Right lobe of liver (tissue), 6 donors: ENCODE data around the gene ARRDC4. TPM values are rescaled to one million over a fixed set of nuclear protein-coding genes. Genes with fewer than 3 reads are reported as not detected.

ENCODE experiments used
- ATAC-seq, 4 donors: fragments of 200-7000 bp; cut with Tn5 transposase; one replicate each; pipeline ENCODE4 v1.9.1; 2020; ENCODE audit warnings: mild to moderate bottlenecking in 4 of 4, moderate library complexity in 4 of 4
- DNase-seq, 3 donors: peaks; one replicate each; pipeline ENCODE4 v3.0.0-alpha.2; 2020
- H3K27ac ChIP-seq, 3 donors: fragments of 200-600 bp; one replicate each; pipeline ENCODE4 v1.8.0; 2022
- H3K27me3 ChIP-seq, 2 donors: fragments of 200-600 bp; one replicate each; pipeline ENCODE4 v1.8.0; 2022
- H3K36me3 ChIP-seq, 4 donors: fragments of 200-600 bp; sonication (generic) in 1 of 4; one replicate each; pipeline versions ENCODE4 v1.5.1 to v1.8.0; 2017 to 2022; ENCODE audit warnings: control low read depth in 1 of 4
- H3K4me1 ChIP-seq, 4 donors: fragments of 200-600 bp; sonication (generic) in 1 of 4; one replicate each; pipeline versions ENCODE4 v1.5.1 to v1.8.0; 2017 to 2022; ENCODE audit warnings: control low read depth in 1 of 4
- H3K4me3 ChIP-seq, 3 donors: fragments of 200-600 bp; one replicate each; pipeline ENCODE4 v1.8.0; 2022
- H3K9me3 ChIP-seq, 4 donors: fragments of 200-600 bp; sonication (generic) in 1 of 4; one replicate each; pipeline versions ENCODE4 v1.5.1 to v1.8.0; 2017 to 2022; ENCODE audit warnings: control low read depth in 1 of 4
- CTCF ChIP-seq, 4 donors: fragments of 200-600 bp in 3 of 4; fragments of 450-650 bp in 1 of 4; IDR thresholded peaks; one replicate each; pipeline versions ENCODE4 v1.5.1 to v1.8.0; 2016 to 2022; ENCODE audit warnings: antibody characterized with exemption in 4 of 4, mild to moderate bottlenecking in 2 of 4
- POLR2A ChIP-seq: fragments of 450-650 bp; IDR thresholded peaks from one replicate; pipeline ENCODE4 v1.6.1; 2017; ENCODE audit warnings: antibody characterized with exemption, mild to moderate bottlenecking
- WGBS: methylation state at CpG from one replicate; pipeline ENCODE4 v1.1.6; 2018; ENCODE audit warnings: low coverage, low lambda C conversion rate; ENCODE audit not compliant: insufficient coverage; ENCODE audit errors: missing lambda C conversion rate; 5-methylcytosine and 5-hydroxymethylcytosine counted together
- intact Hi-C, 2 donors: fragments of 100-400 bp; cut with DNase I; formaldehyde crosslinking; loops; one replicate each; pipeline versions ENCODE4 v1.11.2 to v1.14.1; 2022
- total RNA-seq, 6 experiments: library from RNA; depleted of rRNA in 2 of 6; stranded (reverse); fragments of >200 nt in 2 of 6; fragmentation: NEBNext Ultra II Directional in 3 of 6; extraction: Animal tissue kit (Norgen Biotek cat#: 25700) in 3 of 6; gene quantifications; one replicate each; pipeline versions ENCODE4 v1.1.0 to v1.2.4, GENCODE V29; 2016 to 2023
- donor health status: DM: no; HTN: yes; CAD: no.
- donor health status: DM: no; HTN: no; CAD: no.
- donor health status: DM: no; HTN: no; CAD: no.
- donor health status: DM: no; HTN: yes; CAD: no.
- donor health status: DM: no; HTN: yes; CAD: no.

The ARRDC4 gene
- total RNA-seq, 6 experiments from 2014 or later: 5.0 to 17.4 (median 12.7) TPM

DNA sequence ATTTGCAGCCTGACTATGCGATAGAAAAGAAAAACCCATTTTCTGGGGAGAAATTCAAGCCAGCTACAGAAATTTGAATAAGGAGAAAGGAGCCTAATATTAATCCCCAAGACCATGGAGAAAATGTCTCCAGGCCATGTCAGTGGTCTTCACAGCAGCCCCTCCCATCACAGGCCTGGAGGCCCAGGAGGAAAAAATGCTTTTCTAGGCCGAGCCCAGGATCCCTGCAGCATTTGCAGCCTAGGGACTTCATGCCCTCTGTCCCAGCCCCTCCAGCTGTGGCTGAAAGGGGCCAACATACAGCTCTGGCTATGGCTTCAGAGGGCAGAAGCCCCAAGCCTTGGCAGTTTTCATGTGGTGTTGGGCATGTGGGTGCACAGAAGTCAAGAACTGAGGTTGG, 26.3 kb downstream of the ARRDC4 start:
- H3K27me3 ChIP-seq: no peaks in the 10 kb centered on the region
- no peaks in the 10 kb centered on the region for H3K9me3 ChIP-seq
- H3K4me3 ChIP-seq: no peak overlapping the region
- H3K4me1 ChIP-seq: peaks cover 0 to 15% (median 7%) of the 10 kb centered on the region in 4 donors
- WGBS: 92% methylated on average over 1 of the region's 2 CpGs
- H3K36me3 ChIP-seq: no peaks in the 10 kb centered on the region
- TF ChIP-seq POLR2A (no peak), CTCF (IDR thresholded peaks at IDR 0.05) (no peak)
- no peak for ATAC-seq
- intact Hi-C loops: no loop called here
- no peak overlapping the region for H3K27ac ChIP-seq
- DNase-seq: no peak

GRCh38 chr15:97989299-97989698, 28.8 kb downstream of the ARRDC4 start:
- TF ChIP-seq POLR2A: no peak
- TF ChIP-seq CTCF (IDR thresholded peaks at IDR 0.05): no peak
- Histone ChIP-seq H3K27ac (no peak overlapping the region), H3K27me3 (no peaks in the 10 kb centered on the region), H3K4me3 (no peak overlapping the region), H3K9me3 (no peaks in the 10 kb centered on the region), H3K4me1 (peaks cover 0 to 4% (median 0%) of the 10 kb centered on the region in 4 donors), H3K36me3 (no peaks in the 10 kb centered on the region)
- DNase-seq (no peak), ATAC-seq (no peak)
- intact Hi-C loops: no loop called here
- 65% methylated on average over 2 of the region's 2 CpGs for WGBS

GRCh38 chr15:97991972-97992541, 31.6 kb downstream of the ARRDC4 start:
- H3K4me3 ChIP-seq: no peak overlapping the region
- H3K9me3 ChIP-seq: no peaks in the 10 kb centered on the region
- H3K4me1 ChIP-seq: peaks cover 0 to 13% (median 5%) of the 10 kb centered on the region in 4 donors
- no peaks in the 10 kb centered on the region for H3K36me3 ChIP-seq
- H3K27ac ChIP-seq: peak overlapping the region in 1 of 3 donors; percentile 19
- no peaks in the 10 kb centered on the region for H3K27me3 ChIP-seq
- WGBS: 29% methylated on average over 3 of the region's 3 CpGs
- ATAC-seq (peak; percentile 48 to 71 (median 63)), DNase-seq (peak in 1 of 3 donors; percentile 48)
- no peak for TF ChIP-seq CTCF (IDR thresholded peaks at IDR 0.05)
- no peak for TF ChIP-seq POLR2A
- intact Hi-C loops: no loop called here

DNA sequence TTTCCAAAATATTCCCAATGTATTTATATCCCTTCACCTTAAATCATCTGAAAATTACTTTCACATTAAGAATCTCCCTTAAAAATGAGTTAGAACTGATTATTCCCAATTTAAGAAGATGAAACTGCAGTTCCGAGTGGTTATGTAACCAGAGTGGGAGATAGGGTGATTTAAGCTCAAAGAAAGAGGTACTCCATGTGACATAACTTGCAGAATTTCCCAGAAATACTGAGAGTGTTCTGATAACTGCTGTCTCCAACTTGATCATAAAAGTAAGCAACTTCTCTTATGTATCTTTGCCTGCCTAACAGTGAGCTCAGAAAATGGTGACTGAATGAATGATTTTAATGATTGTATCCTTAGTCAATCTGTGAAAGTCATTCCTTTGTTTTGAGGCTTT, 32.3 kb downstream of the ARRDC4 start:
- ATAC-seq (no peak), DNase-seq (no peak)
- no peak overlapping the region for H3K27ac ChIP-seq
- H3K4me3 ChIP-seq: no peak overlapping the region
- intact Hi-C loops: no loop called here
- 50% methylated on average over 1 of the region's 1 CpG for WGBS
- no peaks in the 10 kb centered on the region for H3K27me3 ChIP-seq
- peaks cover 0 to 13% (median 5%) of the 10 kb centered on the region in 4 donors for H3K4me1 ChIP-seq
- no peaks in the 10 kb centered on the region for H3K36me3 ChIP-seq
- no peak for TF ChIP-seq POLR2A
- no peak for TF ChIP-seq CTCF (IDR thresholded peaks at IDR 0.05)
- H3K9me3 ChIP-seq: no peaks in the 10 kb centered on the region
